Ishikawa (cell line): ENCODE measurements around the gene RAP1GAP2.

Experiments
- CEBPB ChIP-seq: IDR thresholded peaks from 2 replicates; pipeline ENCODE4 v1.6.1; 2012
- CREB1 ChIP-seq: IDR thresholded peaks from 2 replicates; pipeline ENCODE4 v1.6.1; 2012; ENCODE audit warnings: low read depth
- EGR1 ChIP-seq: IDR thresholded peaks from 2 replicates; pipeline ENCODE4 v1.6.1; 2012
- EP300 ChIP-seq: IDR thresholded peaks from 2 replicates; pipeline ENCODE4 v1.6.1; 2012; ENCODE audit warnings: borderline replicate concordance
- FOXM1 ChIP-seq: IDR thresholded peaks from 2 replicates; pipeline ENCODE4 v1.6.1; 2012; ENCODE audit warnings: low read depth, borderline replicate concordance
- NFIC ChIP-seq: IDR thresholded peaks from 2 replicates; pipeline ENCODE4 v1.6.1; 2012
- RAD21 ChIP-seq: IDR thresholded peaks from 2 replicates; pipeline ENCODE4 v1.6.1; 2012; ENCODE audit warnings: low read depth
- TAF1 ChIP-seq: IDR thresholded peaks from 2 replicates; pipeline ENCODE4 v1.6.1; 2012; ENCODE audit warnings: low read depth, mild to moderate bottlenecking
- TCF12 ChIP-seq: IDR thresholded peaks from 2 replicates; pipeline ENCODE4 v1.6.1; 2012; ENCODE audit warnings: low read depth
- TEAD4 ChIP-seq: IDR thresholded peaks from 2 replicates; pipeline ENCODE4 v1.6.1; 2012
- YY1 ChIP-seq: IDR thresholded peaks from 2 replicates; pipeline ENCODE4 v1.6.1; 2012; ENCODE audit warnings: low read depth
- ZBTB7A ChIP-seq: IDR thresholded peaks from 2 replicates; pipeline ENCODE4 v1.6.1; 2012; ENCODE audit warnings: low read depth
- TF ChIP-seq, protein P1 (sequence below): IDR thresholded peaks from 2 replicates; pipeline ENCODE4 v1.6.1; 2012
- TF ChIP-seq, protein P2 (sequence below): IDR thresholded peaks from 2 replicates; pipeline ENCODE4 v1.6.1; 2012
- TF ChIP-seq, protein P3 (sequence below): IDR thresholded peaks from 2 replicates; pipeline ENCODE4 v1.6.1; 2012; ENCODE audit warnings: low read depth, mild to moderate bottlenecking

The RAP1GAP2 gene

DNA sequence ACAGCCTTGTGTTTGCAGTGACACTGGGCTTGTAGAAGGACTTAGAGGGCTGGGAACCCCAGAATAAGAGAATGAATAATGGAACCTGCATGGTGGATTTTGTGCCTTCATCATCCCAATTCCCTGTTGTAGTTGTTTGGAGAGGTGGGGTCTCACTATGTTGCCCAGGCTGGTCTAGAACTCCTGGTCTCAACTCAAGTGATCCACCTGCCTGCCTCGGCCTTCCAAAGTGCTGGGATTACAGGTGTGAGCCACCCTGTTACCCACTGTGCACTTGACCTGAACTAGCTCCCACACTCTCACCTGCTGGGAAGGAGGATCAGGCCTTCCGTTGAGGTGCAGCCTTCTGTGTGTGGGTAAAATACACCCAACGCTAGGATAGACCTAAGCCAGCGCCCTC is 55.4 kb downstream of the RAP1GAP2 start:
- TF ChIP-seq CEBPB, result no peak
- TF ChIP-seq, protein P1, sequence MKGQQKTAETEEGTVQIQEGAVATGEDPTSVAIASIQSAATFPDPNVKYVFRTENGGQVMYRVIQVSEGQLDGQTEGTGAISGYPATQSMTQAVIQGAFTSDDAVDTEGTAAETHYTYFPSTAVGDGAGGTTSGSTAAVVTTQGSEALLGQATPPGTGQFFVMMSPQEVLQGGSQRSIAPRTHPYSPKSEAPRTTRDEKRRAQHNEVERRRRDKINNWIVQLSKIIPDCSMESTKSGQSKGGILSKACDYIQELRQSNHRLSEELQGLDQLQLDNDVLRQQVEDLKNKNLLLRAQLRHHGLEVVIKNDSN, result no peak
- TF ChIP-seq TEAD4, result no peak
- no peak for TF ChIP-seq TCF12
- no peak for TF ChIP-seq ZBTB7A
- no peak for TF ChIP-seq CREB1
- TF ChIP-seq YY1, result no peak

GRCh38 chr17:2852221-2852620 is 56.0 kb downstream of the RAP1GAP2 start:
- TF ChIP-seq YY1, result no peak
- TF ChIP-seq CREB1, result no peak
- TF ChIP-seq, protein P2, sequence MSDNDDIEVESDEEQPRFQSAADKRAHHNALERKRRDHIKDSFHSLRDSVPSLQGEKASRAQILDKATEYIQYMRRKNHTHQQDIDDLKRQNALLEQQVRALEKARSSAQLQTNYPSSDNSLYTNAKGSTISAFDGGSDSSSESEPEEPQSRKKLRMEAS, result no peak
- TF ChIP-seq CEBPB, result no peak
- TF ChIP-seq TAF1, result no peak
- TF ChIP-seq ZBTB7A, result no peak
- TF ChIP-seq FOXM1, result no peak
- TF ChIP-seq NFIC, result no peak
- no peak for TF ChIP-seq EGR1
- no peak for TF ChIP-seq TCF12
- no peak for TF ChIP-seq TEAD4
- TF ChIP-seq EP300, result no peak
- TF ChIP-seq, protein P3, sequence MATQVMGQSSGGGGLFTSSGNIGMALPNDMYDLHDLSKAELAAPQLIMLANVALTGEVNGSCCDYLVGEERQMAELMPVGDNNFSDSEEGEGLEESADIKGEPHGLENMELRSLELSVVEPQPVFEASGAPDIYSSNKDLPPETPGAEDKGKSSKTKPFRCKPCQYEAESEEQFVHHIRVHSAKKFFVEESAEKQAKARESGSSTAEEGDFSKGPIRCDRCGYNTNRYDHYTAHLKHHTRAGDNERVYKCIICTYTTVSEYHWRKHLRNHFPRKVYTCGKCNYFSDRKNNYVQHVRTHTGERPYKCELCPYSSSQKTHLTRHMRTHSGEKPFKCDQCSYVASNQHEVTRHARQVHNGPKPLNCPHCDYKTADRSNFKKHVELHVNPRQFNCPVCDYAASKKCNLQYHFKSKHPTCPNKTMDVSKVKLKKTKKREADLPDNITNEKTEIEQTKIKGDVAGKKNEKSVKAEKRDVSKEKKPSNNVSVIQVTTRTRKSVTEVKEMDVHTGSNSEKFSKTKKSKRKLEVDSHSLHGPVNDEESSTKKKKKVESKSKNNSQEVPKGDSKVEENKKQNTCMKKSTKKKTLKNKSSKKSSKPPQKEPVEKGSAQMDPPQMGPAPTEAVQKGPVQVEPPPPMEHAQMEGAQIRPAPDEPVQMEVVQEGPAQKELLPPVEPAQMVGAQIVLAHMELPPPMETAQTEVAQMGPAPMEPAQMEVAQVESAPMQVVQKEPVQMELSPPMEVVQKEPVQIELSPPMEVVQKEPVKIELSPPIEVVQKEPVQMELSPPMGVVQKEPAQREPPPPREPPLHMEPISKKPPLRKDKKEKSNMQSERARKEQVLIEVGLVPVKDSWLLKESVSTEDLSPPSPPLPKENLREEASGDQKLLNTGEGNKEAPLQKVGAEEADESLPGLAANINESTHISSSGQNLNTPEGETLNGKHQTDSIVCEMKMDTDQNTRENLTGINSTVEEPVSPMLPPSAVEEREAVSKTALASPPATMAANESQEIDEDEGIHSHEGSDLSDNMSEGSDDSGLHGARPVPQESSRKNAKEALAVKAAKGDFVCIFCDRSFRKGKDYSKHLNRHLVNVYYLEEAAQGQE, result no peak
- TF ChIP-seq, protein P1, result no peak
- no peak for TF ChIP-seq RAD21

DNA sequence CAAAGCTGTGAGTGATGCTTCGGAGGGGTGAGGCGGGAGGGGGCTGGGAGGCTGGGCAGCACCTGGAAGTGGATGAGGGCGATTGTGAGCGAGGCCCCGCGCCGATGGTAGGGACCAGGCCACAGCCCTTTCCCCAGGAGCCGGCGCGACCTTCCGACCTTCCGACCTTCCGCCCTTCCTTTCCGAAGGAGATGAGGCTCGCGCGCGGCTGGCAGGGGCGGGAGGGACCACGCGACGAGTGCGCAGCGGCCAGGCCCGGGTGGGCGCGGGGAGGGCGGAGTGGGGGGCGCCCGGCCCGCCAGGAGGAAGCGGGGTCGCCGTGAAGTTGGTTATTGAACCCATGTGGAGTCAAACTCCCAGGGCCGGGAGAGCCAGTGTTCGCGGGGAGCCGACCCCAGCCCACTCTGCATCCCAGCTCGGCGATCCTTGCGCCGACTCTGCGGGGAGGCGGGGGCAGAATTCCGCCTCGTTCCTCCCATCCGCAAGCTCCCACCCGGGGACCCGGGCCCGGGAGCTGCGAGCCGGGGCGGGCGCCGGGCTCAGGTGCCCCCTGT is 56.6 kb downstream of the RAP1GAP2 start:
- TF ChIP-seq, protein P3, result no peak
- 0 out of 2 replicates have a peak, but pooled peaks have one; percentile 22 for TF ChIP-seq ZBTB7A

- no peak for TF ChIP-seq RAD21
- TF ChIP-seq, protein P1, result peak; percentile 77
Measured at GRCh38 chr17:2853283-2854142, 57.3 kb downstream of the RAP1GAP2 start.

DNA sequence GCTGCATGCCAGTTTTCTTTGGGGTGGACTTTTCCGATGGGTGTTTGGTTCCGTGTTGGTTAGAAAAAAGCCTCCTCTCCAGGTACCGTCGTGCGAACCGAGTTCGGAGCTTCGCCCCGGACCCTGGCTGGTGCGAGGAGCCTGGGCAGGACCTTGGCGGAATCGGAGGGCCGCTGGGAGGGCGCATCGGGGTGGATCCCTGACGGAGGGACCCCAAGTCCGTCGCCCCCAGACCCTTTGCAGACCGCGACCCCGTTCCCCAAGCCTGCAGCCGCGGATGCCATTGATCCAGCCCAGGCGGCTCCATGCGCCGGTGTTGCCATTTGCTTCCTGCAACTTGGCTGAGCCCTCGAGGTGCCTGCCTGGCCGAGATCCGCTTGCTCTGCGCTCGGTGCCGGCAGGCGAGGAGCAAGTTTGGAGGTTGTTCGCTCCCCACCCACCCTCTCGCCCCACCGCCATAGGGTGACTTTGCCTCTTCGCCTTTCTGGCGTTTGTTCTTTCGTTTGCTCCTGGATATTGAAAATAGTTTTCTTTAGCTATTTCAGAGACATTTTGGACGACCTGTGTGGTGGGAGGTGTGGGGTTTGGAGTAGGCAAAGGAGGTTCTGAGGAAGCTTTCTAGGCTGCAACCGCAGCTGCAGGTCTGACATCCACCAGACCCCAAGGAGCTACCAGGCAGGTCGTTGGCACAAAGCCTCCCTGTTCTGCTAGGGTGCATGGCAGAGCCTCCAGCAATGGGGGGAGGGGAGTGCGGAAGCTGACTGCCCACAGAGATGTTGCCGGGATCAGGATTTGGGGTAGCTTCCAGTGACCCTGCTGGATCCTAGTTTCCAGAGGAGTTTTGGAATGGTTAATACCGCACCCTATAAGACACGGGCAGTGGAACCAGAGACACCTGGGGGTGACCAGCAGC is 58.2 kb downstream of the RAP1GAP2 start:
- TF ChIP-seq, protein P2, result peak; percentile 39
- no peak for TF ChIP-seq YY1
- TF ChIP-seq TEAD4, result no peak; the same call in 1 of the 2 replicates
- no peak for TF ChIP-seq EGR1
- no peak for TF ChIP-seq FOXM1
- TF ChIP-seq, protein P3, result no peak
- no peak for TF ChIP-seq EP300
- TF ChIP-seq RAD21, result no peak
- 0 out of 2 replicates have a peak, but pooled peaks have one; percentile 6 for TF ChIP-seq NFIC
- TF ChIP-seq TCF12, result 0 out of 2 replicates have a peak, but pooled peaks have one; percentile 14
